Testis (tissue), 3 donors: ENCODE measurements around the gene YPEL1. TPM values are rescaled to one million over a fixed set of nuclear protein-coding genes. Genes with fewer than 3 reads are reported as not detected.

ENCODE experiments used
- DNase-seq: peaks from one replicate; pipeline ENCODE4 v3.0.0-alpha.2; 2019
- H3K27ac ChIP-seq, 2 donors: fragments of 200-600 bp; sonication (generic); one replicate each; pipeline ENCODE4 v1.5.1; 2019
- H3K27me3 ChIP-seq: fragments of 200-600 bp; sonication (generic); one replicate; pipeline ENCODE4 v1.5.1; 2019
- H3K36me3 ChIP-seq: fragments of 200-600 bp; sonication (generic); one replicate; pipeline ENCODE4 v1.5.1; 2017; ENCODE audit warnings: low read depth; ENCODE audit errors: missing control alignments
- H3K4me1 ChIP-seq: fragments of 200-600 bp; sonication (generic); one replicate; pipeline ENCODE4 v1.5.1; 2019
- H3K4me3 ChIP-seq, 2 donors: fragments of 200-600 bp; sonication (generic); one replicate each; pipeline ENCODE4 v1.5.1; 2017 to 2019
- H3K9me3 ChIP-seq: fragments of 200-600 bp; sonication (generic); one replicate; pipeline ENCODE4 v1.5.1; 2017
- POLR2A ChIP-seq: fragments of 450-650 bp; IDR thresholded peaks from one replicate; pipeline ENCODE4 v1.6.1; 2017; ENCODE audit warnings: antibody characterized with exemption, mild to moderate bottlenecking, moderate library complexity
- WGBS, 2 donors: methylation state at CpG; one replicate each; pipeline ENCODE4 v1.1.5; 2018; 5-methylcytosine and 5-hydroxymethylcytosine counted together
- intact Hi-C: fragments of 100-400 bp; cut with DNase I; formaldehyde crosslinking; loops from one replicate; pipeline ENCODE4 v1.15.1; 2023; ENCODE audit warnings: low total_unique reads
- polyA plus RNA-seq: library from polyadenylated mRNA; stranded (reverse); fragments of 350-450 nt; fragmentation: Illumina TruSeq; extraction: RNeasy Lipid Tissue Mini Kit (QIAGEN cat#74804); gene quantifications from one replicate; pipeline ENCODE4 v1.2.3, GENCODE V29; 2014; ENCODE audit warnings: low read depth, low replicate concordance; ENCODE audit not compliant: insufficient read depth
- total RNA-seq, 2 donors: library from RNA; depleted of rRNA; stranded (reverse); fragments of >200 nt; gene quantifications; one replicate each; pipeline ENCODE4 v1.2.3, GENCODE V29; 2016
- TF ChIP-seq, protein P1 (sequence below), 3 experiments: fragments of 450-650 bp in 2 of 3; fragments of 200-600 bp in 1 of 3; sonication (generic) in 1 of 3; IDR thresholded peaks; one replicate each; pipeline ENCODE4 v1.5.1; 2016 to 2019; ENCODE audit warnings: antibody characterized with exemption in 3 of 3, mild to moderate bottlenecking in 2 of 3, moderate library complexity in 1 of 3

Gene YPEL1
- total and polyA plus RNA-seq, 3 donors from 2014 or later, result 83.6 to 169 (median 168) TPM

- peaks cover under 1% of the 10 kb centered on the region for H3K4me1 ChIP-seq
- no peaks in the 10 kb centered on the region for H3K27me3 ChIP-seq
- H3K9me3 ChIP-seq, result no peaks in the 10 kb centered on the region
- DNase-seq, result no peak
- no peak overlapping the region for H3K4me3 ChIP-seq
- intact Hi-C loops, result no loop called here
- no peaks in the 10 kb centered on the region for H3K36me3 ChIP-seq
- no peak for TF ChIP-seq POLR2A
- TF ChIP-seq, protein P1, sequence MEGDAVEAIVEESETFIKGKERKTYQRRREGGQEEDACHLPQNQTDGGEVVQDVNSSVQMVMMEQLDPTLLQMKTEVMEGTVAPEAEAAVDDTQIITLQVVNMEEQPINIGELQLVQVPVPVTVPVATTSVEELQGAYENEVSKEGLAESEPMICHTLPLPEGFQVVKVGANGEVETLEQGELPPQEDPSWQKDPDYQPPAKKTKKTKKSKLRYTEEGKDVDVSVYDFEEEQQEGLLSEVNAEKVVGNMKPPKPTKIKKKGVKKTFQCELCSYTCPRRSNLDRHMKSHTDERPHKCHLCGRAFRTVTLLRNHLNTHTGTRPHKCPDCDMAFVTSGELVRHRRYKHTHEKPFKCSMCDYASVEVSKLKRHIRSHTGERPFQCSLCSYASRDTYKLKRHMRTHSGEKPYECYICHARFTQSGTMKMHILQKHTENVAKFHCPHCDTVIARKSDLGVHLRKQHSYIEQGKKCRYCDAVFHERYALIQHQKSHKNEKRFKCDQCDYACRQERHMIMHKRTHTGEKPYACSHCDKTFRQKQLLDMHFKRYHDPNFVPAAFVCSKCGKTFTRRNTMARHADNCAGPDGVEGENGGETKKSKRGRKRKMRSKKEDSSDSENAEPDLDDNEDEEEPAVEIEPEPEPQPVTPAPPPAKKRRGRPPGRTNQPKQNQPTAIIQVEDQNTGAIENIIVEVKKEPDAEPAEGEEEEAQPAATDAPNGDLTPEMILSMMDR (IDR thresholded peaks at IDR 0.05), result no peak
- WGBS, 2 donors, result 90 to 91% methylated on average over 2 of the region's 2 CpGs
- H3K27ac ChIP-seq, result no peak overlapping the region
Measured at GRCh38 chr22:21760640-21761039, 25.0 kb upstream of the YPEL1 start.

GRCh38 chr22:21759646-21760376 lies 24.2 kb upstream of the YPEL1 start:
- H3K36me3 ChIP-seq, result no peaks in the 10 kb centered on the region
- H3K27ac ChIP-seq, result no peak overlapping the region
- TF ChIP-seq POLR2A, result no peak
- TF ChIP-seq, protein P1 (IDR thresholded peaks at IDR 0.05), result no peak
- DNase-seq, result no peak
- 81 to 84% methylated on average over 8 of the region's 8 CpGs for WGBS, 2 donors
- no peaks in the 10 kb centered on the region for H3K9me3 ChIP-seq
- intact Hi-C loops, result no loop called here
- no peak overlapping the region for H3K4me3 ChIP-seq
- H3K27me3 ChIP-seq, result no peaks in the 10 kb centered on the region
- H3K4me1 ChIP-seq, result peaks cover 9% of the 10 kb centered on the region

GRCh38 chr22:21759093-21759492 lies 23.5 kb upstream of the YPEL1 start:
- H3K36me3 ChIP-seq, result no peaks in the 10 kb centered on the region
- WGBS, 2 donors, result 82 to 92% methylated on average over 4 of the region's 4 CpGs
- no peak for DNase-seq

GRCh38 chr22:21758091-21758864 lies 22.7 kb upstream of the YPEL1 start:
- Histone ChIP-seq H3K27ac (no peak overlapping the region), H3K27me3 (no peaks in the 10 kb centered on the region), H3K4me3 (no peak overlapping the region), H3K36me3 (no peaks in the 10 kb centered on the region), H3K9me3 (no peaks in the 10 kb centered on the region), H3K4me1 (peaks cover 19% of the 10 kb centered on the region)
- 90 to 94% methylated on average over 21 of the region's 21 CpGs for WGBS, 2 donors
- intact Hi-C loops, result no loop called here
- DNase-seq, result no peak
- TF ChIP-seq, protein P1 (IDR thresholded peaks at IDR 0.05), result no peak
- no peak for TF ChIP-seq POLR2A

More at GRCh38 chr22:21759093-21759492, 23.5 kb upstream of the YPEL1 start:
- intact Hi-C loops, result no loop called here
- Histone ChIP-seq H3K4me3 (no peak overlapping the region), H3K9me3 (no peaks in the 10 kb centered on the region), H3K4me1 (peaks cover 16% of the 10 kb centered on the region), H3K27me3 (no peaks in the 10 kb centered on the region), H3K27ac (no peak overlapping the region)
- no peak for TF ChIP-seq POLR2A
- TF ChIP-seq, protein P1 (IDR thresholded peaks at IDR 0.05), result no peak
